OCI-LY7 (cell line): ENCODE measurements around the gene ITPRID1.

Experiments used
- EZH2phosphoT487 ChIP-seq: fragments of 200-600 bp; sonication (generic); IDR thresholded peaks from 2 replicates; pipeline ENCODE4 v1.6.1; 2018; ENCODE audit warnings: low read depth, borderline replicate concordance, mild to moderate bottlenecking, mixed run types, antibody characterized with exemption, low read length, moderate library complexity, mixed read lengths
- TF ChIP-seq, protein P1 (sequence below): fragments of 200-600 bp; sonication (generic); conservative IDR thresholded peaks from 2 replicates; pipeline ENCODE4 v1.5.1; 2014; ENCODE audit warnings: mild to moderate bottlenecking, antibody characterized with exemption, low read length, moderate library complexity, mixed read lengths

DNA sequence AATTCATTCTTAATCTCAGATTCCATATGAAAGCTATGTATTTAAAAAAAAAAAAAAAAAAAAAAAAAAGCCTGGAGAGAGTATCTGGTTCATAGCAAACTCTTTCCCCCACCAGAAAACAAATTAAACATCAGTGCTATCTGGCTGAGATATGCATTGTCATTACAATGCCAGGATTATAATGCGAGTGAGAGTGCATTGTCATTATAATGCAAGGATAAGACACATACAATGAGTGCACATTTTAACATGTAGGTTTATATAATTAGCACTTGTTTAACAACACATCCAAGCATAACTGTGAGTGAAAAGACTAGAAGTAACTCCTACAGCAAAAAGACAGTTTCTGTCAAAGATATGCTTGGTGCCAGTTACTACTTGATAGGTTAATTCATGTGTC, 48.1 kb downstream of the ITPRID1 start:
- TF ChIP-seq, protein P1, sequence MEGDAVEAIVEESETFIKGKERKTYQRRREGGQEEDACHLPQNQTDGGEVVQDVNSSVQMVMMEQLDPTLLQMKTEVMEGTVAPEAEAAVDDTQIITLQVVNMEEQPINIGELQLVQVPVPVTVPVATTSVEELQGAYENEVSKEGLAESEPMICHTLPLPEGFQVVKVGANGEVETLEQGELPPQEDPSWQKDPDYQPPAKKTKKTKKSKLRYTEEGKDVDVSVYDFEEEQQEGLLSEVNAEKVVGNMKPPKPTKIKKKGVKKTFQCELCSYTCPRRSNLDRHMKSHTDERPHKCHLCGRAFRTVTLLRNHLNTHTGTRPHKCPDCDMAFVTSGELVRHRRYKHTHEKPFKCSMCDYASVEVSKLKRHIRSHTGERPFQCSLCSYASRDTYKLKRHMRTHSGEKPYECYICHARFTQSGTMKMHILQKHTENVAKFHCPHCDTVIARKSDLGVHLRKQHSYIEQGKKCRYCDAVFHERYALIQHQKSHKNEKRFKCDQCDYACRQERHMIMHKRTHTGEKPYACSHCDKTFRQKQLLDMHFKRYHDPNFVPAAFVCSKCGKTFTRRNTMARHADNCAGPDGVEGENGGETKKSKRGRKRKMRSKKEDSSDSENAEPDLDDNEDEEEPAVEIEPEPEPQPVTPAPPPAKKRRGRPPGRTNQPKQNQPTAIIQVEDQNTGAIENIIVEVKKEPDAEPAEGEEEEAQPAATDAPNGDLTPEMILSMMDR = no peak
- TF ChIP-seq EZH2phosphoT487 = no peak
